Uterus (tissue), 2 donors: Measurements from ENCODE around the gene TIMM23.
"Not testable (repeated sequence)": the region's sequence is repeated elsewhere in the genome, so short reads cannot be mapped to it uniquely, and the experiment has no call there.

Source experiments
- CTCF ChIP-seq, 4 experiments: fragments of 200-600 bp in 2 of 4; fragments of 450-650 bp in 2 of 4; sonication (generic) in 2 of 4; IDR thresholded peaks; one replicate each; pipeline ENCODE4 v1.5.1; 2016 to 2019; ENCODE audit warnings: antibody characterized with exemption in 4 of 4, mild to moderate bottlenecking in 2 of 4, moderate library complexity in 1 of 4
- POLR2A ChIP-seq, 2 donors: fragments of 450-650 bp; IDR thresholded peaks; one replicate each; pipeline ENCODE4 v1.6.1; 2016; ENCODE audit warnings: antibody characterized with exemption in 2 of 2, mild to moderate bottlenecking in 1 of 2, moderate library complexity in 1 of 2

DNA sequence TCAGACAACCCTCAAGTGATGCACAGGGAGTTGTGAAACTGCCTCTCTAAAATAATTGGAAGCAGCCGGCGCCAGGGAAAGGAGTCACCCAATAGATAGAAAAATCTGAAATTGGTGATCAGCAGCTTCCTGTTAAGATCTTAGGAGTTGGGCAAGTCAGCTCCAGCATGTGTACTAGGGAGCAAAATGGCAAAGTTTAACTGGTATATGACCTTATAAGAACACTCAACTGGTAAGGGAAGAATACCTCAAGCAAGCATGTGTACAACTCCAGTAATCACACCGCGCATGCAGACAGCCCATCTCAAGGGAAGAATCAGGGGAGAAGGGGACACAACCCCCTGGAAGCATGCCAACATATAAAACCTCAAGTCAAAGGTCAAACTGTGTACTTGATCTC lies 17.9 kb upstream of the TIMM23 start:
- TF ChIP-seq POLR2A, CTCF (IDR thresholded peaks at IDR 0.05): not testable (repeated sequence)
